H7 (cell line): ENCODE results near the gene PKMYT1. TPM values are rescaled to one million over a fixed set of nuclear protein-coding genes. Genes with fewer than 3 reads are reported as not detected.

Experiments
- DNase-seq: peaks from one replicate; pipeline ENCODE4 v3.0.0; 2012
- H3K27me3 ChIP-seq: 2 replicates; pipeline ENCODE4 v1.6.0; 2011; ENCODE audit warnings: mild to moderate bottlenecking, low read length; ENCODE audit not compliant: control insufficient read depth, insufficient read depth
- H3K36me3 ChIP-seq: replicated peaks from 2 replicates; pipeline ENCODE4 v1.5.1; 2011; ENCODE audit warnings: low read length; ENCODE audit not compliant: control insufficient read depth, insufficient read depth
- H3K4me3 ChIP-seq: 2 replicates; pipeline ENCODE4 v1.5.1; 2011; ENCODE audit warnings: low read depth, mild to moderate bottlenecking, control low read depth, low read length, moderate library complexity; ENCODE audit not compliant: insufficient read depth
- total RNA-seq: library from RNA; depleted of rRNA; stranded (reverse); fragments of >200 nt; shearing (Covaris generic); gene quantifications from 2 replicates; pipeline ENCODE4 v1.2.3, GENCODE V29; 2014; rRNA removed

PKMYT1 gene
- 85.4 and 94.0 TPM in 2 replicates for total RNA-seq

DNA sequence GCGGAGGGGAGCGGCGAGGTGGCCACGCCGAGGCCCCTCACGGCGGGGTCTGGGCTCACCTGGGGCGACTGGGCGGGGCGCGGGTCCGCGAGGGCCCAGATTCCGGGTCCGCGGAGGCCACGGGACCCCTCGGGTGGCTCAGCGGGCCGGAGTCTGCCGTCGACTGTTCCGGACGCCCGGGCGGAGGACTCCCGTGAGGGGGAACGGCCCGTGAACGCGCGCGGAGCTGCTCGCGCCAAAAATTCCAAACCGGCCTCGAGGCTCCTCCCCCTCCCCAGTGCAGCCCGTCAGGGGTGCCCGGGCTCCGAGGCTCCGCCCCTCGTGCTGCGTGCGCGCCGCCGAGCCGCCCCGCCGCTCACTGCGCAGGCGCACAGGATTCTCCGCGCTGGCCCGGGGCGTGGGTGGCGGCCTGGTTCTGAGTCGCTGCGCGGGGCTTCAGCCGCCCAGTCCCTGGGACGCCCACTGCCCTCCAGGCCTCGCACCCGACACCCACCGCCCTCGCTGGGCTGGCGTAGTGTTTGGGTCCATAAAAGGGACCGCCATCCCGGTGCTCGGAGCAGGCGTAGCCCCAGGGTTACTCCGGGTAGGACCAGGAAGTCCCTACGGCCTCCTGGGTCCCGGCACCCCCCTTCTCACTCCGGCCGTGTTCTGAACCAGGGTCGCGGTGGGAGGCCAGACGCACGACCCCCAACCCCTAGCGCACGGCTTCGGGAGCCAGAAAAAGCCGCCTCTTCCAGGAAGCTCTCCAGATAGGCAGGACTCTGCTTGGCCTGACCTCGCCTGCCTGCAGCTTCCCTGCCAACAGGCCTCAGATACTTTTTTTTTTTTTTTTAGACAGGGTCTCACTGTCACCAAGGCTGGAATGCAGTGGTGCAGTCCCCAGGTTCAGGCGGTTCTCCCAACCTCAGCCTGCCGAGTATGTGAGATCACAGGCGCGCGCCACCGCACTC, at the start of gene PKMYT1:
Gene PKMYT1 (minus strand): TSS at position 220 of the 950 bp plus-strand sequence. CDS start 789 bp downstream, outside the sequence.
- peak within 1 kb of the TSS; percentile 94 for H3K4me3 ChIP-seq
- peaks cover 16% of the 10 kb centered on the region for H3K36me3 ChIP-seq

GRCh38 chr16:3029491-3030221, 49.4 kb upstream of the PKMYT1 start:
- H3K27me3 ChIP-seq: peaks cover 19% of the 10 kb centered on the region
- peak; percentile 63 for DNase-seq
- H3K4me3 ChIP-seq: no peak overlapping the region

More for the DNA sequence above, at the start of gene PKMYT1:
- no peaks in the 10 kb centered on the region for H3K27me3 ChIP-seq
- peak; percentile 100 for DNase-seq

GRCh38 chr16:3028716-3029319, 48.6 kb upstream of the PKMYT1 start:
- Histone ChIP-seq H3K36me3 (peaks cover 13% of the 10 kb centered on the region), H3K27me3 (peaks cover 19% of the 10 kb centered on the region), H3K4me3 (no peak overlapping the region)
- peak; percentile 36 for DNase-seq

More at GRCh38 chr16:3029491-3030221, 49.4 kb upstream of the PKMYT1 start:
- H3K36me3 ChIP-seq: peaks cover 13% of the 10 kb centered on the region

- Histone ChIP-seq H3K27me3 (peaks cover 19% of the 10 kb centered on the region), H3K36me3 (peaks cover 13% of the 10 kb centered on the region), H3K4me3 (no peak overlapping the region)
- DNase-seq: peak; percentile 99
Measured at GRCh38 chr16:3027983-3028715, 47.9 kb upstream of the PKMYT1 start.

- Histone ChIP-seq H3K36me3 (peaks cover 13% of the 10 kb centered on the region), H3K27me3 (peaks cover 19% of the 10 kb centered on the region), H3K4me3 (no peak overlapping the region)
- peak; percentile 54 for DNase-seq
Measured at GRCh38 chr16:3027489-3027795, 47.2 kb upstream of the PKMYT1 start.

DNA sequence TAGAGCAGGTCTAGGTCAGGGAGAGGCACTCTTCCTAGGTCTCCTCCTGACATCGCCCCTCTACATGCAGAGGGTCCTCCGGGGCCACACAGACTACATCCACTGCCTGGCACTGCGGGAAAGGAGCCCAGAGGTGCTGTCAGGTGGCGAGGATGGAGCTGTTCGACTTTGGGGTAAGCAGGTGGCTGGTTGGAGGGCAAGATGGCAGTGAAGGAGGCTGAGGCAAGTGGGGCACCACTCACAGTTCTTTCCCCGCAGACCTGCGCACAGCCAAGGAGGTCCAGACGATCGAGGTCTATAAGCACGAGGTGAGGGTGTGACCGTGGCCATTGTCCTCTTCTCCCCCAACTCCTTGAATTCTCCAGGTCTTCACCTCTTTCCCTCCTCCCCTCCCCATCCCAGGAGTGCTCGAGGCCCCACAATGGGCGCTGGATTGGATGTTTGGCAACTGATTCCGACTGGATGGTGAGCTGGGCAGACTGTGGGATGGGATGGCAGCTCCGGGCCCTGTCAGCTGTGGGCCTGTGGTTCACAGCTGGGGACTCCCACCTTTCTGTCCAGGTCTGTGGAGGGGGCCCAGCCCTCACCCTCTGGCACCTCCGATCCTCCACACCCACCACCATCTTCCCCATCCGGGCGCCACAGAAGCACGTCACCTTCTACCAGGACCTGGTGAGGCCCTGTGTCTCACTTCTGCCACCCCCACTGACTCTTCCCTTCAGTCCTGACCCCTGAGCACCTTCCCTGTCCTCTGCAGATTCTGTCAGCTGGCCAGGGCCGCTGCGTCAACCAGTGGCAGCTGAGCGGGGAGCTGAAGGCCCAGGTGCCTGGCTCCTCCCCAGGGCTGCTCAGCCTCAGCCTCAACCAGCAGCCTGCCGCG, 46.6 kb upstream of the PKMYT1 start:
- H3K4me3 ChIP-seq: no peak overlapping the region
- peaks cover 19% of the 10 kb centered on the region for H3K27me3 ChIP-seq
- DNase-seq: no peak
- H3K36me3 ChIP-seq: peaks cover 14% of the 10 kb centered on the region

DNA sequence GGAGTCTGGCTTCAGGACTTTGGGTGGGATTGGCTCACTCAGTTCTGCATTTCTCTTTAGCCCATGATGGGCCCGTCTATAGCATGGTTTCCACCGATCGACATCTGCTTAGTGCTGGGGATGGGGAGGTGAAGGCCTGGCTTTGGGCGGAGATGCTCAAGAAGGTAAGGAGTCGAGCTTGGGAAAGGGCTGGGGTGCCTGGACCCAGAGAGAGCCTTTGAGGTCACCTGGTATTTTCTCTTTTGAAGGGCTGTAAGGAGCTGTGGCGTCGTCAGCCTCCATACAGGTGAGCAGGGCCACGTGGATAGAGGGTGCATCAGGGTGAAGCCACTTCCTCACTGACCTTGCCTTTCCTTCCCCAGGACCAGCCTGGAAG, 45.7 kb upstream of the PKMYT1 start:
- peaks cover 19% of the 10 kb centered on the region for H3K27me3 ChIP-seq
- DNase-seq: no peak
- peaks cover 14% of the 10 kb centered on the region for H3K36me3 ChIP-seq
- no peak overlapping the region for H3K4me3 ChIP-seq

DNA sequence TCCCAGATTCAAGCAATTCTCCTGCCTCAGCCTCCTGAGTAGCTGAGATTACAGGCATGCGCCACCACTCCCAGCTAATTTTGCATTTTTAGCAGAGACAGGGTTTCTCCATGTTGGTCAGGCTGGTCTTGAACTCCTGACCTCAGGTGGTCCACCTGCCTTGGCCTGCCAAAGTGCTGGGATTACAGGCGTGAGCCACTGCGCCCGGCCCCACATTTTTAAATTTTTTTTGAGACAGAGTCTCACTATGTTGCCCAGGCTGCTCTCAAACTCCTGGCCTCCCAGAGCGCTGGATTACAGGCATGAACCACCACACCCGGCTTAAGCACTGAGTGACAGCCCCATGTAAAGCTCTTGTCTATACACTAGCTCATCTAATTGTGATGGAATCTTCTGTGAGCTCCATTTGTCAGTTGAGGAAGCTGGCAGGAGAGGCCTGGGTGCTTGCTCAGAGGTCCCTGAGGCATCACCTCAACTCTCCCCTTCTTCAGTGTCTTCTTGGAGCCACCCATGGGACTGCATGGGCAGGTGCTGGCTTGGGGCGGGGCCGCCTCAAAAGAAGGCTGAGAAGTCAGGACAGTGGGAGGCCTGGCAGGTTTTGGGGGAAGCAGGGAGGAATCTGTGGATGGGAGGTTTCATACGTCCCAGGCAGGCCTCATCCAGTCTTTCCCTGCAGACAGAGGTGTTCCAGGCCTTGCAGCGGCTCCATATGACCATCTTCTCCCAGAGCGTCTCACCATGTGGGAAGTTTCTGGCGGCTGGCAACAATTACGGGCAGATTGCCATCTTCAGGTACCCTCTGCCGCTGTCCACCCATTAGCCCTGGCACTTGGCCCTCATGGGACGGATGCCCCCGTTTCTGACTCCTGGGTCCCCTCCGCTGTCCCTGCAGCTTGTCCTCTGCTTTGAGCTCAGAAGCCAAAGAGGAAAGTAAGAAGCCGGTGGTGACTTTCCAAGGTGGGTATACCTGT, 45.1 kb upstream of the PKMYT1 start:
- Histone ChIP-seq H3K27me3 (peaks cover 17% of the 10 kb centered on the region), H3K36me3 (peaks cover 14% of the 10 kb centered on the region), H3K4me3 (no peak overlapping the region)
- no peak for DNase-seq

DNA sequence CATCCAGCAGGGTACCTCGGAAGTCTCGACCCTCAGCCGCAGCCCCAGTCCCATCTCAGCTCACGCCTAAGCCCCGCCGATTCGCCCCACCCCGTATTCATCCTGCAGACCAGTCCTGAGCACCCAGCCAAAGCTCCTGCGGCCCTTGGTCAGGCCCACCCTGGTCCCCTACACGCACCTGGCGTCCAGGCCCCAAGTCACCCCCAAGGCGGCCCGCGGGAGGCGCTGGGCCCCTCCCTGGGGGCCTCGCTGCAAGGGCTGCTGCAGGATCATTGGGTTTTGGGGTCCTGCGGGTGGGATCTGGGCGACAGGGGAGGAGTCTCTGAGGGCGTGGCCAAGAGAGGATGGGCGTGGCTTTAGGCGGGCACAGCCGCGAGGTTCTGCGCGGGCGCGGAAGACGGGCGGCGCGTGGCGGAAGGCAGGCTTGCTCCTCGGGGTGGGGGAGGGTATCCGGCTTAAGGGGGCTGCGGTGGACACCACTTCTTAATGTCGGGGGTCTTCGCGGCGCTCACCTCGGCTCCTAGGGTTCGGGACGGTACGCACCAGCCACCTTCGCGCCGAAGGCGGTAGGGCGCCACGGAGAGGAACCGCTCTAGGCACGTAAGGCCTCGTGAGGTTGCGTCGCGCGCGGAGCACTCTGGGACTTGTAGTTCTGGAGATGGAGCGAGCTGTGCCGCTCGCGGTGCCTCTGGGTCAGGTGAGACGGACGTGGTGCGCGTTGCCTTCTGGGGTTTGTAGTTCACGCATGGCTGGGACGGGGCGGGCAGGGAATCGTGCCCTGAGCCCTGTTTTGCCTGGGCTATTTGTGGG, 43.6 kb upstream of the PKMYT1 start, which contains the start of the genes HCFC1R1 and THOC6:
Gene HCFC1R1 (minus strand): TSS at position 274 of the 810 bp plus-strand sequence. CDS start 1 bp downstream, at position 273.
Gene THOC6 (plus strand): TSS at position 367 of the 810 bp plus-strand sequence. CDS start 292 bp downstream, at position 659.
- H3K4me3 ChIP-seq: peak within 1 kb of the TSS; percentile 77

GRCh38 chr16:3023415-3023668, 43.1 kb upstream of the PKMYT1 start:
- Histone ChIP-seq H3K27me3 (no peaks in the 10 kb centered on the region), H3K4me3 (peak overlapping the region; percentile 77), H3K36me3 (peaks cover 14% of the 10 kb centered on the region)
- DNase-seq: no peak

More for the DNA sequence above, 43.6 kb upstream of the PKMYT1 start, which contains the start of the genes HCFC1R1 and THOC6:
- Histone ChIP-seq H3K36me3 (peaks cover 14% of the 10 kb centered on the region), H3K27me3 (peaks cover 4% of the 10 kb centered on the region; the same call in 1 of the 2 replicates)
- peak; percentile 95 for DNase-seq

DNA sequence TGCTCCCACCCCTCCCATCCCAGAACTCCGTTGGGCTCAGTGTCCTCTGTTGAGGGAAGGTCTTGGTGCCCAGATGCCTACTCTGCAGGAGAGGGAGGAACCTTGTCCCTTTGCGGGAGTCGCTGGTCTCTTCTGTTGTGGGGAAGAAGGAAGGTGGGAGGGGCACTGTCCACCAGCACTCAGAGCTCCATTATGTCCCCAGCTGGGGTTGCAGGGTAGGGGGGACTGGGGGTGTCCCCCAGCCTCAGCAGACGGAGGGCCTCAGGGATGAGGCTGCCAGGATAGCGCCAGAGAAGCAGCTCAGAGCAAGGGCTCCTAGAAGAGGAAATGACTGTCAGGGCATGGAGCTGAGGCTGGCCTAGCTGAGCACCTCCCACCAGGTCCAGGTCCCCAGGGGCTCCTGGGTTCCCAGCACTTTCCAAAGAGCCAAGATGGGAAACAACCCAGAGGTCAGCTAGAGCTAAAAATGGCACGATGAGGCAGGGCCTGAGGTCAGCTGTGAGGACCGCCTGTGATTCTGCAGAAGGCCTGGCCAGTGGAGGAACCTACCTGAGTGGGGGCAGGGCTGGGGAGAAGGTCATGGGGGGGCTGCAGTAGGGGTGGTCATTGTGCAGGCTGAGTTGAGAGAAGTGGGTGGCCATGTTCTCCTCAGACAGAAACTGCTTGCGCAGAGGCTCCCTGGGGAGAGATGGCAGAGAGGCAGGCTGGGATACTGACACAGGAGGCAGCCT, 42.6 kb upstream of the PKMYT1 start:
- Histone ChIP-seq H3K36me3 (peaks cover 14% of the 10 kb centered on the region), H3K27me3 (no peaks in the 10 kb centered on the region), H3K4me3 (peak overlapping the region; percentile 77)
- DNase-seq: no peak
